H9 (cell line): ENCODE data around the gene C11orf16. TPM values are rescaled to one million over a fixed set of nuclear protein-coding genes. Genes with fewer than 3 reads are reported as not detected.

Source experiments
- DNase-seq: peaks from one replicate; pipeline ENCODE4 v3.0.0-alpha.2; 2017
- H2AFZ ChIP-seq: one replicate; pipeline ENCODE4 v1.6.1; 2013; ENCODE audit warnings: mild to moderate bottlenecking, low read length, control low read depth, moderate library complexity
- H2AK5ac ChIP-seq: 2 replicates; pipeline ENCODE4 v1.6.1; 2013; ENCODE audit warnings: low read length, control low read depth, mixed read lengths; ENCODE audit not compliant: insufficient read length
- H2BK120ac ChIP-seq: one replicate; pipeline ENCODE4 v1.6.1; 2013; ENCODE audit warnings: low read depth, mild to moderate bottlenecking, low read length, control low read depth, inconsistent platforms; ENCODE audit not compliant: poor library complexity, severe bottlenecking
- H2BK12ac ChIP-seq: 2 replicates; pipeline ENCODE4 v1.6.1; 2013; ENCODE audit warnings: low read length, control low read depth, mixed read lengths, low read depth; ENCODE audit not compliant: insufficient read length
- H2BK15ac ChIP-seq: 2 replicates; pipeline ENCODE4 v1.6.1; 2013; ENCODE audit warnings: low read depth, low read length, control low read depth
- H2BK20ac ChIP-seq: one replicate; pipeline ENCODE4 v1.6.1; 2013; ENCODE audit warnings: low read depth, mild to moderate bottlenecking, low read length, control low read depth, inconsistent platforms; ENCODE audit not compliant: poor library complexity, severe bottlenecking
- H2BK5ac ChIP-seq: 2 replicates; pipeline ENCODE4 v1.6.1; 2013; ENCODE audit warnings: low read length, control low read depth, mixed read lengths; ENCODE audit not compliant: insufficient read length
- H3K14ac ChIP-seq: 2 replicates; pipeline ENCODE4 v1.6.1; 2013; ENCODE audit warnings: low read length, control low read depth; ENCODE audit not compliant: insufficient read depth
- H3K18ac ChIP-seq: 2 replicates; pipeline ENCODE4 v1.6.1; 2013; ENCODE audit warnings: low read depth, mild to moderate bottlenecking, mixed read lengths, low read length, control low read depth; ENCODE audit not compliant: insufficient read length
- H3K23ac ChIP-seq: 2 replicates; pipeline ENCODE4 v1.6.1; 2013; ENCODE audit warnings: low read length, control low read depth, mixed read lengths, low read depth; ENCODE audit not compliant: insufficient read length
- H3K23me2 ChIP-seq: 2 replicates; pipeline ENCODE4 v1.6.1; 2013; ENCODE audit warnings: low read depth, mild to moderate bottlenecking, mixed read lengths, low read length, control low read depth; ENCODE audit not compliant: insufficient read length, poor library complexity, severe bottlenecking
- H3K27ac ChIP-seq: 2 replicates; pipeline ENCODE4 v1.5.1; 2013; ENCODE audit warnings: low read length, control low read depth, mixed read lengths, low read depth; ENCODE audit not compliant: insufficient read length
- H3K27me3 ChIP-seq: 2 replicates; pipeline ENCODE4 v1.6.1; 2013; ENCODE audit warnings: low read length, control low read depth, inconsistent platforms; ENCODE audit not compliant: insufficient read depth
- H3K4ac ChIP-seq: 2 replicates; pipeline ENCODE4 v1.6.1; 2013; ENCODE audit warnings: low read depth, mild to moderate bottlenecking, control low read depth, inconsistent platforms, low read length, moderate library complexity
- H3K4me1 ChIP-seq: 2 replicates; pipeline ENCODE4 v1.6.1; 2013; ENCODE audit warnings: low read length, control low read depth, inconsistent platforms; ENCODE audit not compliant: insufficient read depth
- H3K4me2 ChIP-seq: 2 replicates; pipeline ENCODE4 v1.6.1; 2013; ENCODE audit warnings: low read length, control low read depth, mixed read lengths; ENCODE audit not compliant: insufficient read length, insufficient read depth
- H3K56ac ChIP-seq: 2 replicates; pipeline ENCODE4 v1.6.1; 2013; ENCODE audit warnings: low read depth, mild to moderate bottlenecking, mixed read lengths, low read length, control low read depth; ENCODE audit not compliant: insufficient read length
- H3K79me1 ChIP-seq: 2 replicates; pipeline ENCODE4 v1.6.1; 2013; ENCODE audit warnings: low read depth, mild to moderate bottlenecking, moderate library complexity, low read length, control low read depth, inconsistent platforms; ENCODE audit not compliant: insufficient read depth, poor library complexity, severe bottlenecking
- H3K79me2 ChIP-seq: 2 replicates; pipeline ENCODE4 v1.6.1; 2013; ENCODE audit warnings: low read length, control low read depth, inconsistent platforms; ENCODE audit not compliant: insufficient read depth
- H3K9ac ChIP-seq: 2 replicates; pipeline ENCODE4 v1.6.1; 2013; ENCODE audit warnings: low read length, control low read depth, mixed read lengths; ENCODE audit not compliant: insufficient read length; ENCODE audit errors: extremely low read depth
- H3K9me3 ChIP-seq: one replicate; pipeline ENCODE4 v1.6.1; 2013; ENCODE audit warnings: low read depth, low read length, inconsistent platforms; ENCODE audit not compliant: control insufficient read depth
- H3T11ph ChIP-seq: one replicate; pipeline ENCODE4 v1.6.1; 2013; ENCODE audit warnings: mild to moderate bottlenecking, low read length, control low read depth, inconsistent platforms
- H4K20me1 ChIP-seq: one replicate; pipeline ENCODE4 v1.6.1; 2013; ENCODE audit not compliant: control insufficient read depth, insufficient read length, insufficient read depth
- H4K5ac ChIP-seq: 2 replicates; pipeline ENCODE4 v1.6.1; 2013; ENCODE audit warnings: low read depth, mild to moderate bottlenecking, mixed read lengths, low read length, control low read depth; ENCODE audit not compliant: insufficient read length
- H4K8ac ChIP-seq: replicated peaks from 2 replicates; pipeline ENCODE4 v1.6.1; 2013; ENCODE audit warnings: low read length, control low read depth, mixed read lengths, low read depth; ENCODE audit not compliant: insufficient read length
- H4K91ac ChIP-seq: 2 replicates; pipeline ENCODE4 v1.6.1; 2013; ENCODE audit warnings: low read depth, mild to moderate bottlenecking, moderate library complexity, mixed read lengths, low read length, control low read depth; ENCODE audit not compliant: insufficient read length
- H3K27ac Mint-ChIP-seq, 3 experiments: 2 replicates in 2 of 3; 3 replicates in 1 of 3; pipeline ENCODE4 v1.8.0; 2020 to 2021; ENCODE audit warnings: mixed read lengths in 3 of 3, mild to moderate bottlenecking in 1 of 3, moderate library complexity in 1 of 3
- H3K27me3 Mint-ChIP-seq: 2 replicates; pipeline ENCODE4 v1.8.0; 2021; ENCODE audit warnings: low read depth, mild to moderate bottlenecking, moderate library complexity, mixed read lengths
- H3K36me3 Mint-ChIP-seq, 3 experiments: 2 replicates in 2 of 3; 3 replicates in 1 of 3; pipeline ENCODE4 v1.8.0; 2020 to 2021; ENCODE audit warnings: low read depth in 3 of 3, mixed read lengths in 3 of 3; ENCODE audit not compliant: insufficient read depth in 1 of 3
- H3K4me1 Mint-ChIP-seq, 2 experiments: 2 replicates each; pipeline ENCODE4 v1.8.0; 2020; ENCODE audit warnings: mixed read lengths in 2 of 2
- H3K4me3 Mint-ChIP-seq, 2 experiments: 2 replicates in 1 of 2; 3 replicates in 1 of 2; pipeline ENCODE4 v1.8.0; 2020 to 2021; ENCODE audit warnings: mild to moderate bottlenecking in 2 of 2, mixed read lengths in 2 of 2, moderate library complexity in 1 of 2
- H3K9me3 Mint-ChIP-seq, 2 experiments: 2 replicates in 1 of 2; 3 replicates in 1 of 2; pipeline ENCODE4 v1.8.0; 2020; ENCODE audit warnings: mild to moderate bottlenecking in 2 of 2, mixed read lengths in 2 of 2, moderate library complexity in 1 of 2
- WGBS: extraction: QIAGEN DNeasy Blood & Tissue Kit; methylation state at CpG from one replicate; pipeline ENCODE4 v1.1.7; 2013; ENCODE audit warnings: missing lambda C conversion rate, low lambda C conversion rate, mixed read lengths; ENCODE audit not compliant: insufficient read length; ENCODE audit errors: extremely low coverage; 5-methylcytosine and 5-hydroxymethylcytosine counted together
- total RNA-seq: library from RNA; stranded (reverse); gene quantifications from 2 replicates; pipeline ENCODE4 v1.2.1, GENCODE V29; 2021
- TF ChIP-seq, protein P1 (sequence below): fragments of 200-600 bp; sonication (generic); conservative IDR thresholded peaks from 3 replicates; pipeline ENCODE4 v1.8.0; 2021; ENCODE audit warnings: antibody characterized with exemption, mild to moderate bottlenecking

Gene C11orf16
- total RNA-seq, 1 experiment from 2014 or later: 0.15 TPM

DNA sequence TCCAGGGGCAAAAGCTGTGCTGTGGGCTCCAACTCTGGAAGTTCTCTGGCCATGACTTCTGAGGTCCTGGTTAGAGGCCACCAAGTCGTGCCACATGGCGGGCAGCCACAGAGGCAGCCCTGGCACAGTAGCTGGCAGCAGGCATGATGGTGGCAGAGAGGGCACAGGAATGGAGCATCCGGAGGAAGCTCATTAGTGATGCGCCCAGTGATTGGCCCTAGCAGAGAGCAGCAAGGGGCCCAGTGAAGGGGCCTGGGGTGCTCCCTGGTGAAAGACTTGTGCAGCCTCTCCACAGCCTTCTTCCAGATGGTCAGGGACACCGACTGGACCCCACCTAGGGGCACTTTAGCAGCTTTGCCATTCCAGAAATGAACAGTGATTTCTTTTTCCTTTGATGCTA is 7.0 kb downstream of the C11orf16 start:
- H2BK120ac ChIP-seq: no peak overlapping the region
- no peaks in the 10 kb centered on the region for H3K27me3 ChIP-seq
- H3K79me2 ChIP-seq: no peaks in the 10 kb centered on the region
- H3T11ph ChIP-seq: no peak overlapping the region
- H2BK15ac ChIP-seq: no peak overlapping the region
- no peaks in the 10 kb centered on the region for H3K9me3 Mint-ChIP-seq
- TF ChIP-seq, protein P1, sequence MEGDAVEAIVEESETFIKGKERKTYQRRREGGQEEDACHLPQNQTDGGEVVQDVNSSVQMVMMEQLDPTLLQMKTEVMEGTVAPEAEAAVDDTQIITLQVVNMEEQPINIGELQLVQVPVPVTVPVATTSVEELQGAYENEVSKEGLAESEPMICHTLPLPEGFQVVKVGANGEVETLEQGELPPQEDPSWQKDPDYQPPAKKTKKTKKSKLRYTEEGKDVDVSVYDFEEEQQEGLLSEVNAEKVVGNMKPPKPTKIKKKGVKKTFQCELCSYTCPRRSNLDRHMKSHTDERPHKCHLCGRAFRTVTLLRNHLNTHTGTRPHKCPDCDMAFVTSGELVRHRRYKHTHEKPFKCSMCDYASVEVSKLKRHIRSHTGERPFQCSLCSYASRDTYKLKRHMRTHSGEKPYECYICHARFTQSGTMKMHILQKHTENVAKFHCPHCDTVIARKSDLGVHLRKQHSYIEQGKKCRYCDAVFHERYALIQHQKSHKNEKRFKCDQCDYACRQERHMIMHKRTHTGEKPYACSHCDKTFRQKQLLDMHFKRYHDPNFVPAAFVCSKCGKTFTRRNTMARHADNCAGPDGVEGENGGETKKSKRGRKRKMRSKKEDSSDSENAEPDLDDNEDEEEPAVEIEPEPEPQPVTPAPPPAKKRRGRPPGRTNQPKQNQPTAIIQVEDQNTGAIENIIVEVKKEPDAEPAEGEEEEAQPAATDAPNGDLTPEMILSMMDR: no peak
- peaks cover 0 to 2% of the 10 kb centered on the region in 2 experiments; a peak in 1 of 4 replicates for H3K4me1 Mint-ChIP-seq
- H3K9me3 ChIP-seq: no peaks in the 10 kb centered on the region
- WGBS: no CpG with 5 or more reads among the region's 5 CpGs
- H4K5ac ChIP-seq: no peak overlapping the region
- H4K8ac ChIP-seq: no peak overlapping the region
- no peak overlapping the region for H3K14ac ChIP-seq
- H3K27me3 Mint-ChIP-seq: peaks cover 1% of the 10 kb centered on the region; the same call in 1 of the 2 replicates
- no peaks in the 10 kb centered on the region for H3K23me2 ChIP-seq
- no peak overlapping the region for H2AFZ ChIP-seq
- no peak overlapping the region for H3K23ac ChIP-seq
- H3K27ac ChIP-seq: no peak overlapping the region
- H2BK20ac ChIP-seq: no peak overlapping the region
- H3K79me1 ChIP-seq: no peaks in the 10 kb centered on the region
- H3K9ac ChIP-seq: no peak overlapping the region
- H3K4me2 ChIP-seq: no peak overlapping the region
- no peak for DNase-seq
- H3K36me3 Mint-ChIP-seq: peaks cover 16 to 27% (median 19%) of the 10 kb centered on the region in 3 experiments; a peak in 5 of 7 replicates
- H2BK5ac ChIP-seq: no peak overlapping the region
- no peaks in the 10 kb centered on the region for H4K20me1 ChIP-seq
- H2AK5ac ChIP-seq: no peak overlapping the region
- no peak overlapping the region for H3K18ac ChIP-seq
- H2BK12ac ChIP-seq: no peak overlapping the region
- H4K91ac ChIP-seq: no peak overlapping the region
- no peak overlapping the region for H3K56ac ChIP-seq
- H3K4me1 ChIP-seq: no peaks in the 10 kb centered on the region
- no peak overlapping the region for H3K27ac Mint-ChIP-seq
- H3K4ac ChIP-seq: no peak overlapping the region
- no peak overlapping the region for H3K4me3 Mint-ChIP-seq
